Stimulated activated CD8-positive, alpha-beta memory T cell treated with anti-CD3 and anti-CD28 coated beads, Interleukin-4, amount 100 ng/mL, for 4 hours (primary cell): ENCODE data around the gene ANKEF1.
A peak's percentile ranks its signal among the peaks of the same experiment; 100 is the strongest.

ENCODE experiments used
- DNase-seq, 2 donors: peaks; one replicate each; pipeline ENCODE4 v3.0.0-alpha.2; 2020; ENCODE audit warnings: low read depth in 2 of 2, low spot score in 1 of 2

ANKEF1 gene

GRCh38 chr20:10034717-10035571 lies at the start of gene ANKEF1:
Gene ANKEF1 (plus strand): TSS chr20:10034987. CDS start chr20:10038302, 3,315 bp downstream.
- DNase-seq: peak; percentile 42 to 43

- no peak for DNase-seq
Observed at GRCh38 chr20:9985281-9985680, 49.5 kb upstream of the ANKEF1 start.

GRCh38 chr20:9985773-9986172 lies 49.0 kb upstream of the ANKEF1 start:
- DNase-seq: no peak

GRCh38 chr20:9989066-9989724 lies 45.6 kb upstream of the ANKEF1 start:
- no peak for DNase-seq

GRCh38 chr20:9993137-9993536 lies 41.6 kb upstream of the ANKEF1 start:
- no peak for DNase-seq

- DNase-seq: no peak
Observed at GRCh38 chr20:9994676-9995075, 40.1 kb upstream of the ANKEF1 start.

- DNase-seq: no peak
Observed at GRCh38 chr20:9995510-9996272, 39.1 kb upstream of the ANKEF1 start.

- DNase-seq: no peak
Observed at GRCh38 chr20:9996944-9997343, 37.8 kb upstream of the ANKEF1 start.

- no peak for DNase-seq
Observed at GRCh38 chr20:9999645-10000044, 35.1 kb upstream of the ANKEF1 start.

GRCh38 chr20:10002866-10003265 lies 31.9 kb upstream of the ANKEF1 start:
- no peak for DNase-seq

GRCh38 chr20:10004900-10005299 lies 29.9 kb upstream of the ANKEF1 start:
- DNase-seq: no peak

GRCh38 chr20:10005885-10006284 lies 28.9 kb upstream of the ANKEF1 start:
- no peak for DNase-seq

GRCh38 chr20:10006447-10007090 lies 28.2 kb upstream of the ANKEF1 start:
- no peak for DNase-seq

GRCh38 chr20:10007158-10007557 lies 27.6 kb upstream of the ANKEF1 start:
- no peak for DNase-seq

GRCh38 chr20:10007747-10008146 lies 27.0 kb upstream of the ANKEF1 start:
- no peak for DNase-seq

GRCh38 chr20:10012464-10012863 lies 22.3 kb upstream of the ANKEF1 start:
- no peak for DNase-seq

- DNase-seq: no peak
Observed at GRCh38 chr20:10014431-10014830, 20.4 kb upstream of the ANKEF1 start.

- no peak for DNase-seq
Observed at GRCh38 chr20:10020937-10021336, 13.8 kb upstream of the ANKEF1 start.

GRCh38 chr20:10022625-10023024 lies 12.2 kb upstream of the ANKEF1 start:
- no peak for DNase-seq

- DNase-seq: no peak
Observed at GRCh38 chr20:10023911-10024310, 10.9 kb upstream of the ANKEF1 start.
